Germinal center (tissue), 1 donor: ENCODE data around the gene HIPK4.
A peak's percentile ranks its signal among the peaks of the same experiment; 100 is the strongest.
"Not testable (repeated sequence)": the region's sequence is repeated elsewhere in the genome, so short reads cannot be mapped to it uniquely, and the experiment has no call there.

Experiments
- DNase-seq: peaks from one replicate; pipeline ENCODE4 v3.0.0; 2012; ENCODE audit warnings: mixed read lengths, low spot score

HIPK4 gene

GRCh38 chr19:40416918-40417642 is 27.1 kb upstream of the HIPK4 start:
- DNase-seq: no peak

- DNase-seq: no peak
These were observed 25.8 kb upstream of the HIPK4 start for GRCh38 chr19:40415768-40416167.

- DNase-seq: no peak
These were observed 24.9 kb upstream of the HIPK4 start for GRCh38 chr19:40414542-40415535.

DNA sequence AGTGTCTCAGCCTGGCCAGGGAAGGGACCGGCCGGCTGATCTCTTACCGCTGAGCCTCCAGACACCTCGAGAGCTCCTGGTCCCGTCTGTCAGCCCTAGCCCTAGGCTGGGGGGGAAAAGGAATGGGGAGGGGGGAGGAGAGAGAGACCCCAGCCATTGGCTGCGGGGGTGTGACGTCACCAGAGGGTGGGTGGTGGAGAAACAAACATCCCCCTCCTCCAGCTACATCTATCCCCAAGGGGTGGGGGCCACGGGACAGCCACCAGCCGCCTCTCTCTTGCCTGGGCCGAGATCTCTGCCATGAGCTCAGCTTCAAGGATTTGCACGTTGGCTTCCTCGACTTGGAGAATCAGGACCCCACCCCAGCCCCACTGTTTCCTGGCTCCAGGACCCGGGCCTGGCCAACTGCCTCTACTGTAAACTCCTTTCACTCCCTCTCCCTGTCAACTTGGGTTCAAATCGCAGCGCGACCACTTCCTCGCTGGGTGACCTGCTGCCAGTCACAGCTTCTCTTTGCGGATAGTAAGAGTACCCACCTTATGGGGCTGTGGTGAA is 23.4 kb upstream of the HIPK4 start, which contains the start of gene PRX:
TSS of gene PRX (minus strand) at position 88 of the 555 bp plus-strand sequence. CDS start 5,446 bp downstream, outside the sequence.
- no peak for DNase-seq

- DNase-seq: no peak
These were observed 22.9 kb upstream of the HIPK4 start for GRCh38 chr19:40412866-40413265.

DNA sequence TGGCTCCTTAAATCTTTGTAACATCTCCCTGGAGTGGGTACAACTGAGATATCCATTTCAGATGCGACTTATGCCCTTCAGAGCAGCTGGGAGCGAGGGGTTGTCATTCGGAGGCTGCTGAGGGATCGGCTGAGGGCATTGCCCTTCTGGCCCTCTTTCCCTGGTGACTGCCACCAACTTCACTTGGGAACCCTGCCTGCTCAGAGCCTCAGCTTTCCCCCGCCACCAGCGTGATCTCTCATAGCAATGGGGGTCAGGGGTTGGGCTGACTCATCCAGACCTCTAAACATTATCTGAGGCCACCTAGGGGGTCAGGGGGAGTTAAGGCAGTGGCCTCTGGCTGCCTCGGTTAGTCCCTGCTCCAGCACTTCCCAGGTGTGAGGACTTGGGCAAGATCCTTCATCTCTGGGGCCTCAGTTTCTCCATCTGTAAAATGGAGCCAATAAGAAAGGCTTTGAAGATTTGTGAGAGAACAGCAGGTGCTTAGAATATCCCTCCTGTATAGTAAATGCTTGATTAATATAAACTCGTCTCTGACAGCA is 22.0 kb upstream of the HIPK4 start:
- DNase-seq: no peak

DNA sequence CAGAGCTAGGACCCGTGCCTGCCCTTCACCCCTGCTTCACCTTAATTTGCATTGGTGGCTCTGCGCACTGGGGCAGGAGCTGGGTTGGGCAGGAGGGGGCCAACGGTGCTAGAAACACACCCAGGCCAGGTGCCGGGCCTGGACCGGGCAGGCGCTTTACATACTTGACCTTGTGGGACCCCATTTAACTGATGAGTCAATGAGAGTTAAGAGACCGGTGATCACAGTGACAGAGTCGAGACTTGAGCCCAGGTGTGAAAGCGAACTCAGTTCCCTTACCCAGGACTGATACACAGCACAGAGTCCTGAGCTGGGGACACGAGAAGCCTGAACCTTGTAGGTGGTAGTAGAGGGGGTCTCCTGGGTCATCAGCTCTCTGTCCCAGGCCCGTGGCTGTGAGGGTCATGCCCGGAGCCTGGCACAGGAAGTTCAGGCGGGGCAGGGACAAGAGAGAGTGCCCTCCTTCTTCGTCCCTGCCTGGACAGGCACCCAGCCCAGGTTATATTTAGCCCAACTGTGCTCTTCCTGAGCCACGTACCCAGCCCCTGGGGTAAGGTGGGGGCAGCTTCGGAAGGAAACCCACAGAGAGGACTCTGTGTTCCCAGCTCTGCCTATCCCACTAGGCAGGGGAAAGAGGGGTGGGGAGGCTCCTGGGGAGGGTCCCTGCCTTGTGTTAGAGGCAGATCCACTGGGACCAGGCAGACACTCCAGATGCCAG is 21.3 kb upstream of the HIPK4 start:
- no peak for DNase-seq

DNA sequence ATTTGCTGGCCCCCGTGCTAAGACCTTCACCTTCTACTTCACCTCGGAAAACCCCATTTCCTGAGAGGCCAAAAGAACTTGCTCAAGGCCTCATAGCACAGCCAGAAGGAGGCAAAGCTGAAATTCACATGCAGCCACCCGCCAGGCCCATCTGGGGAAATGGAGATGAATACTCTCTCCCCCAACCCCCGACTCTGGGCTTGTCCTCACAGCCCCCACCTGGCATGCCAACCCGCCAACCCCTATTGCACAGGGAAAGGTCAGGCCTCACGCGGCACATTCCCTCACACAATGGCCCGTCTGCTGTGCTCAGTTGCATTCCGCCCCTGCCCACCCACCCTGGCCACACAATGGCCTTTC is 20.0 kb upstream of the HIPK4 start:
- DNase-seq: no peak

GRCh38 chr19:40408598-40408925 is 18.6 kb upstream of the HIPK4 start:
- not testable (repeated sequence) for DNase-seq

DNA sequence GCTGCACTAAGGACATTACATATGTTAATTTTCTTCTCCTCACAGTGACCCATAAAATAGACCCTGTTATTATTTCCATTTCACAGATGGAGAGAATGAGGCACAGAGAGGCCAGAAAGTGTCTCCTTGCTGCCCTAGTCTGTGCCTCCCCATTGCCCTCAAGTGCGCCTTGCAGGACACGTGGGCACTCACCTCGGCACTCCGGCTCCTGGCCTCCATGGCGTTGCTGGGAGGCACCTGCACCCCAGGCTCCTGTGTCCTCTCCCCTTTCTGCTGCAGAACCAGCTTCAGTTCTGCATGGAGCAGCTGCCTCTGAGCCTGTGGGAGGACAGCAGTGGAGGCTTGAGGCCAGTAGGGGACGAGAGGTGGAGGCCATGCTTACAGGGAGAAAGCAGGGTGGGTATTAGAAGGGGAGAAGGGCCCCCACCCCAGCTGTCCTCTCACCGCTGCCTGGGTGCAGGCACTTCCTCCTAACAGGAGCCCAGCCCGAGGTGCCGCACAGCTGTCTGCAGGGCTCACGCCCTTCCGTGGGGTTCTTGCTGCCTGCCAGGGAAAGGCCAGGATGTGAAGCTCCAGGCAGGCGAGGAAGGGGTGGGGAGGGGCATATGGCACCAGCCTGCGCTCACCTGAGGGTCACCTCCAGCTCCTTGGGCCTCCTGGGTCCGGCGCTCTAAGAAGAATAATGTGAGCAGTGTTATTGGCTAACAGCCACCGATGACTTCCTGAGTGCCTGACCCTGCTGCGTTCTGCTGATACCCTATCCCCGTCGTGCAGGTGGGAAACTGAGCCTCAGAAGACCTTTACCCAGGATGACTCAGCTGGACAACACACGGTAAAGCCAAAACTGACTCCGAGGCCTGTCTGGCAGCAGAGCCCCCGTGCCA is 18.0 kb upstream of the HIPK4 start:
- DNase-seq: no peak

DNA sequence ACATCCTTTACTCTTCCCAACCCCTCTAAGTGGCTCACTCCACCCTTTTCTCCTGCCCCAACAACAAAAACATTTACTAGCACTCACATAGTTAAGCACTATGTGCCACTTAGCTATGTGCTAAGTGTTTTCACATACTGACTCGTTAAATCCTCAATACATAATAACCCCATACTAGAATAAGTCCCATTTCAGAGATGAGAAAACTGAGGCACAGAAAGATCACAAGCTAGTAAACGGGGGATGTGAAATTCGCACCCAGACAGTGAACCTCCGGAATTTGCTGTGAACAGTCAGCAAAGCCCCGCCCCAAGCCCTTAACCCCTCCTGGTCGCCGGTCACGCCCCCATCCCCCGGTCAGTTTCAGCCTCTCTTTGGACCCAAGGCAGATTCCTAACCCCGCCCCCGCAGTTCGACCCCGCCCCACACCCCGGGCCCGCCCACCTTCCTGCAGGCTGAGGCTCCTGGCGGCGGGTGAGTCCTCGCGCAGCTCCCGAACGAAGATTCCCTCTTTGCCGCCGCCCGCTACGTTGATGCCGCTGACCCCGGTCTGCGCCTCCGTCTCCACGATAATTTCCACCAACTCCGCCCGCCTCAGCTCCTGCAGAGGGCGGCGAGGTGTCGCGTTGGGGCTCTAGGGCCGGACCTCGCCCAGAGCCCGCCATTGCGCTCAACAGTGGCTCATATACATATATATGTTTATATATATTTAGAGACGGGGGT is 13.4 kb upstream of the HIPK4 start:
- DNase-seq: peak; percentile 96

- DNase-seq: no peak
These were observed 10.6 kb upstream of the HIPK4 start for GRCh38 chr19:40400559-40400958.

DNA sequence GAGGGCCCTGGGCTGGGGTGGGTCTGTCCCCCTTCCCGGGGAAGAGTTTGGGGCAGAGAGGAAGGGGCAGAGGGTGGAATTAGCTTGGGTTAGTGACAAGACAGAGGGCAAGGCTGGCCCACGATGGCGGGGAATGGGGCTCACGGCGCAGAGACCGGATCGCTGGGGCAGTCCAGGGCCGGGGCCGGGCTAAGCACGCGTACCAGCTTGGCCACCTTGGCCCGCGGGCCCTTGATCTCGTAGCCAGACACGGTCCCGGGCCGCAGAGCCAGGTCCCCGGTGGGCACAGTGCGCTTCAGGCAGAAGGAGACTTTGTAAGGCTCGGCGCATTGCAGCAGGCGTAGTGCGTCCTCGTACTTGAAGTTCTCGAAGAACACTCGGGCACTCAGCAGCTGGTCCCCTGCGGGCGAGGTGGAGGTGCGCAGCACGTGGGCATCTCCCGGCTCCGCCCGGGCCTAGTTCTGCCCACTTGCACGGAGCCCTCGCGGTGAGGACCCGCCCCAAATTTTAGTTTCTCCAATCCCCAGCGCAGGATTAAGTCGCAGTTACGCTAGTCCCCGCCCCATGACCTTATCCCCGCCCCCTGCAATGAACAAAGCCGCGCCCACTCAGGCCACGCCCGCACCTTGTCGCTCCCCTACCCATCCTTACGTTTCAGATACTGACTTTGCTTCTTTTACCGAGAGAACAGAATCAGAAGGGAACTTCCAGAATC is 8.6 kb upstream of the HIPK4 start:
- peak; percentile 78 for DNase-seq

DNA sequence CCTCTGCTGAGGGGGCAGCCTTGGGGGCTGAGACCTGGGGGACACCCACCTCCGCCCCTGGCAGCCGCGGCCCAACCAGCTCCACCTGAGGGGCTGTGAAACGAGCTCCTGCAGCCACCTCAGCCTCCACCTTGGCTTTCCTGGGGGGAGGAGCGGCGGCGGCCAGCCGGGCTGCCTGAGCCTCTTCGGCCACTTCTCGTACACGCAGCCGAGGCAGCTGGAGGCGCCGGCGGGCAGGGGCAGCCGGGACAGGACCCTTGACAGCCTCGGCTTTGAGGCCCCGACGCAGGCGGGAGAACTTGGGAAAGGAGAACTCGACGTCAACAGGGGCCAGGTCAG is 7.6 kb upstream of the HIPK4 start:
- DNase-seq: no peak

GRCh38 chr19:40396886-40397567 is 7.0 kb upstream of the HIPK4 start:
- no peak for DNase-seq

DNA sequence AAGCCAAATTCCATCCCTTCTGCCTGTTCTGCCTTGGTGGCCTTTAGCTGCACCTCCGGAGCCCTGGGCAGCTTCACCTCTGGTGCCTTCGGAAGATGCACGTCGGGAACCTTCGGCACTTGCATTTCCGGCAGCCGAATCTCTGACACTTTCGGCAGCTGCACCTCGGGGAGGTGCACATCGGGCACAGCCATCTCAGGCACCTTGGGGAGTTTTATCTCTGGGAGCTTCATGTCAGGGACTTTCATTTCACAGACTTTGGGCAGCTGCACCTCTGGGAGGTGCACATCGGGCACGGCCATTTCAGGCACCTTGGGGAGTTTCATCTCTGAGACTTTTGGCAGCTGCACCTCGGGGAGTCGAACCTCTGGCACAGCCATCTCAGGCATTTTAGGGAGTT is 6.0 kb upstream of the HIPK4 start:
- DNase-seq: no peak

GRCh38 chr19:40394816-40395210 is 4.8 kb upstream of the HIPK4 start:
- DNase-seq: no peak

DNA sequence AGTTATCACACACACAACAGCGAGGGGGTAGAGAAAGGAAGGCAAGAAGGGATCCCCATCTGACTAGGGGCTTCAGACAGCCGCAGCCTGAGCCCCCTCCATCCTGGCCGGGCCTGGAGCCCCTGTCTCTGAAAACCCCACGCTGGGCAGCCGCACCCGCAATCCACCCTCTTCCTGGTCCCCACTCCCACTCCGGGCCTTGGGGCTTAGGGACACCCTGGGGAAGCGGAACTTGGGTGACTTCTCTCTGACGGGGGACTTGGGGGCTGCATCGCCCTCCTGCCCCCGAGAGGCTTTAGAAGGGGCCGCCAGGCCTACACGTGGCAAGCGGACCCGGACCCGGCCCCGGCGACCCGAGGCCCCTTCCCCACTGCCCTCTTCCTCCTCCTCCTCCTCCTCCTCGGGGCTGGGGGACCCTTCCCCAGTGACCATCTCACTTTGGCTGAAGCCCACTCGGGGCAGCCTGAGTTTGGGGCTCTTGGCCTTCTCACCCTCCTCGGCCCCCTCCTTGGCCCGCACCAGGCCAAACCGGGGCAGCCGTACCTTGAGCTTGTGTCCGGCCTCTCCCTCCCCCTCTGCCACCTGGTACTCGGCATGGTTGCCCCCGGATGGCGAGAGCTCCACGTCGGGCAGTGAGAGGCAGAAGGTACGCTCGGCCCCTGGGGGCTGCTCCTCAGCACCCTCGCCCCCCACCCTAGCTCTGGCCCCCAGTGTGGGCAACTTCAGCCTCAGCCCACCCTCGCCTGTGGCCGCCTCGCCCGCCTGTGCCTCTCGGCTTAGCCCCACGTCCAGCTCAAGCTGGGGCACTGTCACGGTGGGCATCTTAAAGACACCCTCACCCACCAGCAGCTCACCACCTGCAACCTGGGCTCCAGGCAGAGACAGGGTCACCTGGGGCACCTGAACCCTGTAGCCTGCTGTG is 4.2 kb upstream of the HIPK4 start:
- DNase-seq: no peak
